HS-27A (cell line): Measurements from ENCODE around the gene CELF1.
"Not testable (repeated sequence)": the region's sequence is repeated elsewhere in the genome, so short reads cannot be mapped to it uniquely, and the experiment has no call there.

Experiments
- DNase-seq: peaks from one replicate; pipeline ENCODE4 v3.0.0-alpha.2; 2012; ENCODE audit warnings: low read depth, missing footprints

Gene CELF1

DNA sequence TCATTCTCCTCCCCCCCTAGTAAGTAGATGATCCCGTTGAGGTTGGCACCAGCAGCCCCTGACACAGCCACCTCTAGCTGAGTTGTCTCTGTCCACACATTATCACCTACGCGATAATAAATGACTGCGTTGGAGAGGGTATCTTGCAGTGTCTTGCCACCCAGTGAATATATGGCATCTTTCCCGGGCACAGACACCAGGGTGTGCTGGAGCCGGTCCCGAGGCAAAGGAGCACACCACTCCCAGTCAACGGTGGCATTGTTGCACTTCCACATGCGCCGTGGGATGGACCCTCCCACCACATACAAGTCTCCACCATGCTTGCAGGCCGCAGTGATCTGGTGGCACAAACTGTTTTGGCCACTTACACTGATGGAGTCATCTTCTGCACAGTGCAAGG is 20.4 kb upstream of the CELF1 start:
- no peak for DNase-seq

DNA sequence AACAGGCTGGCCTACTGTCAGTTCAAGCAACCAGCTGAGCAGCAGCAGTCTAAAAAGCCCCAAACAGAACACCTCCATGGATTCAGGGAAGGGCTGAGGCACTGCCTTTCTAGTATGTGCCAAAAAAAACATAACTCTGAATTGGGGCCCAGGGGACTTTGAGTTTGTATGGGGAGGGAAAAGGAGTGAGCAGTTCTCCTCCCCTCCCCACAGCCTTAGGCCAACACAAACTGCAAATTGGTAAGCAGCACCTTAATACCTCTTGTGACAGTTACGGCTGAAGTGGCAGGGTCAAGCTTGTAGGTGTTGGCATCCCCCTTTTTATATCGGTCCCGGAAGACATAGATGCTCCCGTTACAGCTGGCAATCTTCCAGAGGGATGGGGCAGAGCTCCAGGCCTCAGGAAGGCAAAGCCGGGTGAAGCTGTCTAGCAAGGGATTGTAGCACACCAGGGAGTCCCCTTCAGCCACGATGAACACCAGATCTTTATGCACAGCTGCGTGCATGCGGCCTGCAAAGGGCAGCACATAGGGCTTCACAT is 19.9 kb upstream of the CELF1 start:
- no peak for DNase-seq

- no peak for DNase-seq
Observed at GRCh38 chr11:47571895-47572294, 19.0 kb upstream of the CELF1 start.

GRCh38 chr11:47571357-47571729 is 18.4 kb upstream of the CELF1 start:
- no peak for DNase-seq

GRCh38 chr11:47570651-47571356 is 17.9 kb upstream of the CELF1 start:
- no peak for DNase-seq

DNA sequence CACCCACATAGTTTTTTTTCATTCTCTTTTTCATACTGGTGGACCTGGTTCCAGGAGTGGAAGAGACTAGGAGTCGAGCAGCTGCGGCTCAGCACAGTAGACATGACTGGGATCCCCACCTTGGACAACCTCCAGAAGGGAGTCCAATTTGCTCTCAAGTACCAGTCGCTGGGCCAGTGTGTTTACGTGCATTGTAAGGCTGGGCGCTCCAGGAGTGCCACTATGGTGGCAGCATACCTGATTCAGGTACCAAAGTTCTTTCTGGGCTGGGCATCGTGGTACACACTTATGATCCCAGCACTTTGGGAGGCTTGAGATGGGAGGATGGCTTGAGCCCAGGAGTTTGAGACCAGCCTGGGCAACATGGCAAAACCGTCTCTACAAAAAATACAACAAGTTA is 16.7 kb upstream of the CELF1 start:
- no peak for DNase-seq

DNA sequence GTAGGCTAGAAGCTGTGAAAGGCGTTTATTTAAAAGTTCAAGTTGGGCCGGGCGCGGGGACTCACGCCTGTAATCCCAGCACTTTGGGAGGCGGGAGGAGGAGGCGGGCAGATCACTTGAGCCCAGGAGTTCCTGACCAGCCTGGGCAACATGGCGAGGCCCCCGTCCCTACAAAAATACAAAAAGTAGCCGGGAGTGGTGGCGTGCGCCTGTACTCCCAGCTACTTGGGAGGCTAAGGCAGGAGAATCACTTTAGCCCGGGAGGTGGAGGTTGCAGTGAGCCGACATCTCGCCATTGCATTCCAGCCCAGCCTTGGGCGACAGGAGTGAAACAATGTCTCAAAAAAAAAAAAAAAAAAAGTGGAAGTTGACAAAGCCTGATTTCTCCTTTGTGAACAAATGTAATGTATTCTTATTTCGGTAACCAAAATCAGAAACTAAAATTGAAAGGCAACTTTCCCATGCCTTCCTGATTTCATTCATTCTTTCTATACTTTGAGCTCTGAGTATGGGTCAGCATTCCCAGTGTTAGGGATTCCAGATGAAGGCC is 13.3 kb upstream of the CELF1 start:
- DNase-seq = no peak

GRCh38 chr11:47565340-47566148 is 12.6 kb upstream of the CELF1 start, which contains the start of gene PTPMT1:
TSS of gene PTPMT1 (plus strand) at chr11:47565599. CDS start at chr11:47565623, 24 bp downstream.
- DNase-seq = no peak

DNA sequence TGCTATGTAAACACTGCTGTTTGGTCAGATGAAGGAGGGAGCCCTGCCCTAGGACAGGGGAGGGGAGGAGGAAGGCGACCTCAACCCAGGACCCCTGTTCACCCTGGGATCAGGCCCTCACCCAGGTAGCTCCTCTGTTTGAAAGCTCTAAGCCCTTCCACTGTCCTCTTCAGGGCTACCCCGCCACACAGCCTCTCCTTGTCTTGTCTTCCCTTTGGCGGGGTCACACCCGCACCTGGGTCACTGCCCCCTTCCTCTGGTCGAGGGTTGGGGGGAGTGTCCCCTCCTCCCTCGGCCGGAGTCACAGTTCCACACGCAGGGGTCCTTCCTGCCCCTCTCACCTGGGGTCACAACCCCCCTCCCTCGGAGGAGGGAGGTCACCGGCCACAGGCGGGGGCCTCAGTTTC is 12.0 kb upstream of the CELF1 start:
- no peak for DNase-seq

GRCh38 chr11:47564366-47564765 is 11.4 kb upstream of the CELF1 start:
- DNase-seq = not testable (repeated sequence)

GRCh38 chr11:47562393-47562792 is 9.5 kb upstream of the CELF1 start:
- DNase-seq = not testable (repeated sequence)

DNA sequence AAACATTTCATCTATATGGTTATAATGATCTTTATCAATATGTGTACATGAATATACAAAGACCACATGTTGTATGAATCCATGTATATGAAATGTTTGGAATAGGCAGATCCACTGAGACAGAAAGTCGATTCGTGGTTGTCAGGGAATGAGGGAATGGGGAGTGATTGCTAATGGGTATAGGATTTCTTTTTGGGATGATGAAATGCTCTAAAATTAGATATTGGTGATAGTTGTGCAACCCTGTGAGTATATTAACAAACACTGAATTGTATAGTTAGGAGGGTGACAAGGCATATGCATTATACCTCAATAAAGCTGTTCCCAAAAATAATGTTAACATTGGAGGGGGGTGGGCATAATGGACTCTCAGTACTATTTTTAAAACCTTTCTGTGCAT is 7.5 kb upstream of the CELF1 start:
- DNase-seq = no peak

GRCh38 chr11:47558695-47559094 is 5.8 kb upstream of the CELF1 start:
- no peak for DNase-seq

DNA sequence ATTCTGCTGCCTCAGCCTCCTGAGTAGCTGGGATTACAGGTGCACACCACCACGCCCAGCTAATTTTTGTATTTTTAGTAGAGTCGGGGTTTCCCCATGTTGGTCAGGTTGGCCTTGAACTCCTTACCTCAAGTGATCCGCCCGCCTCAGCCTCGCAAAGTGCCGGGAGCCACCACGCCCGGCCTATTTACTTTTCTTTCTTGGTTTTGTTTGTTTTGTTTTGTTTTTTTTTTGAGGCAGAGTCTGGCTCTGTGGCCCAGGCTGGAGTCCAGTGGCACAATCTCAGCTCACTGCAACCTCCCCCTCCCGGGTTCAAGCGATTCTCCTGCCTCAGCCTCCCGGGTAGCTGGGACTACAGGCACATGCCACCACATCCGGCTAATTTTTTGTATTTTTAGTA is 4.1 kb upstream of the CELF1 start:
- DNase-seq = not testable (repeated sequence)

GRCh38 chr11:47553406-47553743 is 443 bp upstream of the CELF1 start:
- no peak for DNase-seq

DNA sequence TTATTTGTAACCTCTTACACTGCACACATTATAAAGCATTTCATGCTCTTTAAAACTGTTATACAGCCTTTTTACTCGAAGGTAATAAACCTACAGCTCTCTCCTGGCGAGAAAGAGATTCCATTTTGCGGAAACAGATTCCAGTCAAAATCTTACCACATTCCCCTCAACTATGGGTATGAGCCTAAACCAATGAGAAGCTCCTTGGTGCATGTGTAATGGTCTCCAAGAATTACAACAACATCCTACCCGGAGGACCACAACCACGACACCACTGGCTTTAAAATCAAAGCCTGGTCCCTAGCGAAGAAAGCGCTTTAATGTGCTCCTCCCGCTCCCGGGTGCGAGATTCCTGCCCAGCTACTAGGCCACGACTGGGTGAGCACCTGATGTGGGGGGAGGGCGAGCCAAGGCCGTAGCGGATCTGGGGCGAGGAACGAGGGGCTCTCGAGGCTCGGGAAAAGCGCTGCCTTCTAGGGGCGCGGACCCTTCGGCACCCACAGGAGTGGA is 821 bp downstream of the CELF1 start:
- no peak for DNase-seq

GRCh38 chr11:47551086-47551485 is 1.8 kb downstream of the CELF1 start:
- no peak for DNase-seq

DNA sequence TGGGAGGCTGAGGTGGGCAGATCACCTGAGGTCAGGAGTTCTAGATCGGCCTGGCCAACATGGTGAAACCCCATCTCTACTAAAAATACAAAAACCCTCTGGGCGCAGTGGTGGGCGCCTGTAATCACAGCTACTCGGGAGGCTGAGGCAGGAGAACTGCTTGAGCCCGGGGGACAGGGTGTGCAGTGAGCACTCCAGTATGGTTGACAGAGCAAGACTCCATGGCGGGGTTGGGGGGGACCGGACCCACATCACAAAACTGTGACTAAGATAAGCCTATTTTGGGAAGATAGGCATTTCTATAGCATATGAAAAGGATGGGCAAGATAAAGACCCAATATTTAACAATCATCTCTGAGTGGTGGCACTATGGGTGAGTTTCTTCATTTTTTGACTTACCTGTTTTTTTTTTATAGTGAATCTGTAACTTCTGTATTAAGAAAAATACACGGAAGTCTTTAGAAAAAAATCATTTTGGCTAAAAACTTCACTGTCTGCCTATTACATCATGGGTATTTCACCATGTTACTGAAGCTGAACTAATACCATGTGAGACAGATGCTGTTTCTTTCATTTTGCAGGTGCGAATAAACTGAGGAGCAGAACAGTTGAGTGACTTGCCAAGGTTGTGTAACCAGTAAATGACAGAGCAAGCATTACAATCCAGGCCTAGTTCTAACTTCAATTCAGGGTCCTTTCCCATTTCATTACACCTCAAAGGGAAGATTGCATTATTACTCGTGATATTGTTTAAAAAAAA is 2.5 kb downstream of the CELF1 start:
- no peak for DNase-seq

DNA sequence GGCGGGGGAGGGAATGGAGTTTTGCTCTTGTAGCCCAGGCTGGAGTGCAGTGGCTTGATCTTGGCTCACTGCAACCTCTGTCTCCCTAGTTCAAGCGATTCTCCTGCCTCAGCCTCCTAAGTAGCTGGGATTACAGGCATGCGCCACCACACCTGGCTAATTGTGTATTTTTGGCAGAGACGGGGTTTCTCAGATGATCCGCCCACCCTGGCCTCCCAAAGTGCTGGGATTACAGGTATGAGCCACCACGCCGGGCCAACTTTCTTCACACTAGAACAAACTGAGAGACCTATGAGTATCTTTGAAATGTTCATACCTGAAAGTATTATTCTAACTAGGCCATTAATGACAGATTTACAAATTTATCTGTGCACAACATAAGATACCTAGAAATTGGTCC is 6.7 kb downstream of the CELF1 start:
- DNase-seq = not testable (repeated sequence)

- no peak for DNase-seq
Observed at GRCh38 chr11:47545298-47545697, 7.6 kb downstream of the CELF1 start.

GRCh38 chr11:47541070-47541469 is 11.9 kb downstream of the CELF1 start:
- DNase-seq = no peak

- DNase-seq = no peak
Observed at GRCh38 chr11:47539681-47540039, 13.3 kb downstream of the CELF1 start.
